MCF 10A (cell line): ENCODE data around the gene KCNIP2. TPM values are rescaled to one million over a fixed set of nuclear protein-coding genes. Genes with fewer than 3 reads are reported as not detected.
A peak's percentile ranks its signal among the peaks of the same experiment; 100 is the strongest.

ENCODE experiments used
- BruUV-seq: library from RNA; stranded (reverse); fragments of 400-500 nt; replicated peaks from 2 replicates; lab custom pipeline; 2021; lab: Mats Ljungman, UMichigan
- CTCF ChIA-PET: fragments of 300-600 bp; sonication (Branson Sonifier 250); formaldehyde crosslinking; extraction: SDS; loops from one replicate; lab custom pipeline; 2021; ENCODE audit warnings: antibody characterized with exemption, inconsistent platforms; lab: Yijun Ruan, JAX
- POLR2A ChIA-PET: fragments of 300-600, 350-650 bp; sonication (Branson Sonifier 250); formaldehyde crosslinking; extraction: SDS; loops from one replicate; lab custom pipeline; 2020; ENCODE audit warnings: antibody characterized with exemption, inconsistent platforms; lab: Yijun Ruan, JAX
- DNase-seq: peaks from one replicate; pipeline ENCODE4 v3.0.0-alpha.2; 2018; ENCODE audit not compliant: unreplicated experiment
- H3K27ac Mint-ChIP-seq: one replicate; pipeline ENCODE4 v1.8.0; 2022; ENCODE audit warnings: mild to moderate bottlenecking, low read depth, mixed read lengths; ENCODE audit not compliant: unreplicated experiment
- H3K27me3 Mint-ChIP-seq: one replicate; pipeline ENCODE4 v1.8.0; 2022; ENCODE audit warnings: mixed read lengths; ENCODE audit not compliant: insufficient read depth, unreplicated experiment
- H3K36me3 Mint-ChIP-seq: one replicate; pipeline ENCODE4 v1.8.0; 2022; ENCODE audit warnings: mild to moderate bottlenecking, moderate library complexity, mixed read lengths; ENCODE audit not compliant: insufficient read depth, unreplicated experiment
- H3K4me1 Mint-ChIP-seq: one replicate; pipeline ENCODE4 v1.8.0; 2022; ENCODE audit warnings: mixed read lengths; ENCODE audit not compliant: insufficient read depth, unreplicated experiment
- H3K4me3 Mint-ChIP-seq: one replicate; pipeline ENCODE4 v1.8.0; 2022; ENCODE audit warnings: mild to moderate bottlenecking, moderate library complexity, mixed read lengths; ENCODE audit not compliant: unreplicated experiment
- H3K9me3 Mint-ChIP-seq: one replicate; pipeline ENCODE4 v1.8.0; 2022; ENCODE audit warnings: mixed read lengths; ENCODE audit not compliant: unreplicated experiment
- intact Hi-C: fragments of 100-400 bp; cut with micrococcal nuclease; formaldehyde crosslinking; loops from 2 replicates; pipeline ENCODE4 v1.14.1; 2022
- total RNA-seq: library from RNA; stranded (reverse); gene quantifications from 2 replicates; pipeline ENCODE4 v1.2.3, GENCODE V29; 2022
- TF ChIP-seq, protein P1 (sequence below): fragments of 200-600 bp; IDR thresholded peaks from one replicate; pipeline ENCODE4 v1.8.0; 2022; ENCODE audit warnings: antibody characterized with exemption, mild to moderate bottlenecking; ENCODE audit not compliant: unreplicated experiment

KCNIP2 gene
- total RNA-seq, 1 experiment from 2014 or later = 2.1 TPM

DNA sequence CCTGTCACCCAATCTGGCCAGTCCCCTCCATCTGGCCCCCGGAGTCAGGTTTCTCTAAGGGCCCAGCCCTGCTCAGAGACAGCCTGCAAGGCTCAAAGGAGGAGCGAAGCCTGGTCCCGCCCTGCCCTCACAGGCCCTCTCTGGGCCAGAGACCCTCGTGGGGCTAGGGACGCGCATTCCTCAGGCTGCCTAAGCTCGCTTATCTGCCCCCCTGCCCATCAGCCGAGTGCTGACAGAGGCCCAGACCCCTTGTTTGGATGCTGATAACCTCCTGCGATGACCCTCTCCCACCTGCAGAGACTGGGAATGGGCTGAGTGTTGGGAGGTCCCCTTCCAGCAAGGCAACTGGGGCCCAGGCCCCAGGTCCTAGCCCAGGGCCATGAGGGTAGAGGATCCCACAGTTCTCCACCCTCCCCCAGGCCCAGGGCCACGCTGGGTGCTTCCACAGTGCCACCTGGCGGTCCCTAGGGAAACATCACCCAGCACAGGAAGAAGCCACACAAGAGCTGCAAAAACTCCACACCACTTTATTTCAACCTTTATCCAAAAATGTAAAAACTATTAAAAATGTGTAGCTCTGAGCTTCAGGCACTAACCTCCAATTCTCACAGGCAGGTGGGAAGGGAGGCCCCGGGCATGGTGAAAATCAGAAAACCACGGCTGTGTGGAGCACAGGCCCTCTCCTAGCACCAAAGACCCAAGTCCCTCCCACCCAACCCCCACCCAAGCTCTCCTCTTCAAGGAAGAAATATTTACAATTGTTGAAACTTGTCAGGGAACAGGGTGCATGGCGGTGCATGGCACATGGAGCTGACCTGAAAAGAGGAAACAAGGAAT is 62.6 kb downstream of the KCNIP2 start:
- no peaks in the 10 kb centered on the region for H3K27me3 Mint-ChIP-seq
- intact Hi-C loops = loop anchor here (1.0 to 5.0 kb wide), 5 partner anchors 179 to 619 kb away; no protein-coding TSS in a partner anchor
- H3K27ac Mint-ChIP-seq = no peak overlapping the region
- H3K4me3 Mint-ChIP-seq = peak overlapping the region; percentile 33
- CTCF ChIA-PET = interaction anchor here (0.5 to 5.5 kb wide), 58 partner anchors 9 to 1800 kb away, joined by 3 to 47 read pairs (median 4); partner anchors contain the start of genes OGA and POLL
- no peaks in the 10 kb centered on the region for H3K9me3 Mint-ChIP-seq
- POLR2A ChIA-PET = interaction anchor here (0.6 to 6.2 kb wide), 7 partner anchors 15 to 738 kb away, joined by 3 to 58 read pairs (median 4); partner anchors contain the start of gene OGA
- H3K4me1 Mint-ChIP-seq = peaks cover 28% of the 10 kb centered on the region
- DNase-seq = peak; percentile 71
- H3K36me3 Mint-ChIP-seq = peaks cover 45% of the 10 kb centered on the region
- TF ChIP-seq, protein P1, sequence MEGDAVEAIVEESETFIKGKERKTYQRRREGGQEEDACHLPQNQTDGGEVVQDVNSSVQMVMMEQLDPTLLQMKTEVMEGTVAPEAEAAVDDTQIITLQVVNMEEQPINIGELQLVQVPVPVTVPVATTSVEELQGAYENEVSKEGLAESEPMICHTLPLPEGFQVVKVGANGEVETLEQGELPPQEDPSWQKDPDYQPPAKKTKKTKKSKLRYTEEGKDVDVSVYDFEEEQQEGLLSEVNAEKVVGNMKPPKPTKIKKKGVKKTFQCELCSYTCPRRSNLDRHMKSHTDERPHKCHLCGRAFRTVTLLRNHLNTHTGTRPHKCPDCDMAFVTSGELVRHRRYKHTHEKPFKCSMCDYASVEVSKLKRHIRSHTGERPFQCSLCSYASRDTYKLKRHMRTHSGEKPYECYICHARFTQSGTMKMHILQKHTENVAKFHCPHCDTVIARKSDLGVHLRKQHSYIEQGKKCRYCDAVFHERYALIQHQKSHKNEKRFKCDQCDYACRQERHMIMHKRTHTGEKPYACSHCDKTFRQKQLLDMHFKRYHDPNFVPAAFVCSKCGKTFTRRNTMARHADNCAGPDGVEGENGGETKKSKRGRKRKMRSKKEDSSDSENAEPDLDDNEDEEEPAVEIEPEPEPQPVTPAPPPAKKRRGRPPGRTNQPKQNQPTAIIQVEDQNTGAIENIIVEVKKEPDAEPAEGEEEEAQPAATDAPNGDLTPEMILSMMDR = peak; percentile 97
- no TSS peak for BruUV-seq

DNA sequence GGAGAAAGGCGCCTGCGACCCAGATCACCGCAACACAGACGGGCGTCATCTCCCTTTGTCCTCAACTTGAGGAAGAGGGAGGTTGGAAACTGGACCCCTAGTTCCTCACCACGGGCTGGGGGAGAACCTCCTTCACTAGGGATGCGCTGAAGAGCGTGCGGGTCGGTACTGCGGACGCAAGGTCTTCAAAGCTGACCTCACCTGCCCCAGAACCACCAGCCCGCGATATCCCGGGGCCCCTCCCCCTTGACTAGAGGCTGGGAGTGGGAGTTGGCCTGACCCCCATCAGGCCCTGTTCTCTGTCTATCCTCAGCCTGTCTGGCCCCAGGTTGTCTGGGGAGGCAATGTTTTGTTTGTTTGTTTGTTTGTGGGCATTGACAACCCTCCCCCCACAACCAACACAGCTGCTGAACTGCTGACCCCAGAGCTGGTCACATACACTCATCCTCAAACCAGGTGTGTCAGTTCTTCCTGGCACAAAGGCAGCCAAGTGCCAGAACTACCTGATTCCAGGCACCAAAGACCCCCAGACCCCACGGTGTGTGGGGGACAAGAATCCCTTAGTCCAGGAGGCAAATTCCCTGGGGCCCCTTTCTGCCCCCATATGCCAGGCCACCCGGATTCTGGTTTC is 63.3 kb downstream of the KCNIP2 start:
- POLR2A ChIA-PET = interaction anchor here (1.1 to 5.4 kb wide), 2 partner anchors 38 to 567 kb away, joined by 3 to 56 read pairs; partner anchors contain the start of gene OGA
- TF ChIP-seq, protein P1 = no peak
- no peak for DNase-seq
- CTCF ChIA-PET = interaction anchor here (0.6 to 5.5 kb wide), 27 partner anchors 8 to 1800 kb away, joined by 3 to 47 read pairs (median 4); partner anchors contain the start of gene OGA
- no TSS peak for BruUV-seq
- intact Hi-C loops = loop anchor here (2.0 to 5.0 kb wide), 3 partner anchors 292 to 618 kb away; no protein-coding TSS in a partner anchor
- no peak overlapping the region for H3K27ac Mint-ChIP-seq
- H3K4me1 Mint-ChIP-seq = peaks cover 28% of the 10 kb centered on the region
- no peak overlapping the region for H3K4me3 Mint-ChIP-seq
- peaks cover 37% of the 10 kb centered on the region for H3K36me3 Mint-ChIP-seq
- no peaks in the 10 kb centered on the region for H3K9me3 Mint-ChIP-seq
- H3K27me3 Mint-ChIP-seq = no peaks in the 10 kb centered on the region

DNA sequence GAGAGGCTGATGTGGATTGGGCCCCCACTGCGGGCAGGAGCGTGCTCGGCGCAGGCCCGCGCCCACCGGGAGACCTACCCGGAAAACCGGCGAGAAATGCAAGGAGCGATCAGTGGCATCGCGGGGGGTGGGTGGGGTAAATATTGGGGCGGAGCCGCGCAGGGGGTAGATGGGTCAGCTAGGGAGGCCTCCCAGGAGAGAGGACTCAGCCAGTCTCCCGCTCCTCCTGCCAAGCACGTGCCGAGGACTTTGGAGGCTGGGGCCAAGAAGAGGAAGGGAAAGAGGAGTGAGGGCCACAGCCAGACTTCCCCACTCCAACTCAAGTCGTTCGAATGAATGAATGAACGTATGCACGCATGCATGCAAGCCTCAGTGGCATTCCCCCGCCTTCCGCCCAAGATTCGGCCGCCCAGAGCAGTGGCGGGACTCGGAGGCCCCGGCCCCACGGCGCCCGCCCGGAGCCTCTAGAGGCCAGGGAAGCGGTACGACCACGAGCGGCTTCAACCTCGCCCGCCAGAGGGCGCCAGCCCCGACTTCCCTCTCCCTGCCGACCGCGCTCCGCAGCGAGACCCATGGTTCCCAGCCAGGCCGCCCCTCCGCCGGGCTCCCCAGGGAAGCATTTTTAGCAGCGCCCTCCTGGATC is 63.9 kb downstream of the KCNIP2 start:
- no peak overlapping the region for H3K27ac Mint-ChIP-seq
- POLR2A ChIA-PET = no interaction called here
- CTCF ChIA-PET = interaction anchor here (0.6 to 5.5 kb wide), 6 partner anchors 14 to 777 kb away, joined by 3 to 31 read pairs (median 10); partner anchors contain the start of gene OGA
- H3K4me1 Mint-ChIP-seq = peaks cover 25% of the 10 kb centered on the region
- H3K36me3 Mint-ChIP-seq = peaks cover 31% of the 10 kb centered on the region
- peaks cover 4% of the 10 kb centered on the region for H3K27me3 Mint-ChIP-seq
- DNase-seq = no peak
- H3K9me3 Mint-ChIP-seq = no peaks in the 10 kb centered on the region
- intact Hi-C loops = loop anchor here (2.0 to 5.0 kb wide), 3 partner anchors 293 to 617 kb away; no protein-coding TSS in a partner anchor
- H3K4me3 Mint-ChIP-seq = no peak overlapping the region
- BruUV-seq = no TSS peak
- TF ChIP-seq, protein P1 = peak; percentile 42
